PC-9 (cell line): ENCODE results near the gene IDI2. TPM values are rescaled to one million over a fixed set of nuclear protein-coding genes. Genes with fewer than 3 reads are reported as not detected.

ENCODE experiments used
- BruUV-seq: library from RNA; stranded (reverse); fragments of 400-500 nt; replicated peaks from 2 replicates; lab custom pipeline; 2021; lab: Mats Ljungman, UMichigan
- CTCF ChIA-PET: fragments of 300-600 bp; sonication (Branson Sonifier 250); formaldehyde crosslinking; loops from one replicate; lab custom pipeline; 2022; ENCODE audit warnings: antibody characterized with exemption; lab: Charles Lee
- POLR2A ChIA-PET: fragments of 300-600 bp; sonication (Branson Sonifier 250); formaldehyde crosslinking; loops from one replicate; lab custom pipeline; 2022; ENCODE audit warnings: antibody characterized with exemption; ENCODE audit not compliant: unreplicated experiment; lab: Charles Lee
- DNase-seq, 2 experiments: peaks; one replicate each; pipeline versions ENCODE4 v3.0.0 to v3.0.0-alpha.2; 2015 to 2022; ENCODE audit warnings: mixed read lengths in 1 of 2
- H2AFZ ChIP-seq: fragments of 200-600 bp; sonication (generic); 2 replicates; pipeline ENCODE4 v1.8.1; 2017; ENCODE audit warnings: antibody characterized with exemption
- H3F3A ChIP-seq: fragments of 200-600 bp; sonication (generic); 2 replicates; pipeline ENCODE4 v1.8.1; 2017; ENCODE audit warnings: antibody characterized with exemption, mild to moderate bottlenecking, low read depth; ENCODE audit not compliant: insufficient read depth
- H3K27ac ChIP-seq: fragments of 200-600 bp; sonication (generic); 2 replicates; pipeline ENCODE4 v1.6.1; 2016; ENCODE audit warnings: mixed run types
- H3K27me3 ChIP-seq: fragments of 200-600 bp; sonication (generic); 2 replicates; pipeline ENCODE4 v1.6.1; 2016; ENCODE audit warnings: low read depth, mixed run types; ENCODE audit not compliant: insufficient read depth
- H3K36me3 ChIP-seq: fragments of 200-600 bp; sonication (generic); 2 replicates; pipeline ENCODE4 v1.6.1; 2016; ENCODE audit warnings: low read depth, mixed run types
- H3K4me1 ChIP-seq: fragments of 200-600 bp; sonication (generic); replicated peaks from 2 replicates; pipeline ENCODE4 v1.6.1; 2016; ENCODE audit warnings: mixed run types; ENCODE audit not compliant: insufficient read depth
- H3K4me2 ChIP-seq: fragments of 200-600 bp; sonication (generic); 2 replicates; pipeline ENCODE4 v1.6.1; 2017; ENCODE audit warnings: mixed run types
- H3K4me3 ChIP-seq: fragments of 200-600 bp; sonication (generic); 2 replicates; pipeline ENCODE4 v1.6.1; 2016; ENCODE audit warnings: mixed run types
- H3K79me2 ChIP-seq: fragments of 200-600 bp; sonication (generic); 2 replicates; pipeline ENCODE4 v1.6.1; 2017; ENCODE audit warnings: low read depth, mixed run types
- H3K9me2 ChIP-seq: fragments of 200-600 bp; sonication (generic); 2 replicates; pipeline ENCODE4 v1.8.1; 2017; ENCODE audit warnings: mild to moderate bottlenecking; ENCODE audit not compliant: insufficient read depth
- H3K9me3 ChIP-seq: fragments of 200-600 bp; sonication (generic); 2 replicates; pipeline ENCODE4 v1.8.1; 2016; ENCODE audit warnings: low read depth; ENCODE audit not compliant: insufficient read depth
- H4K20me1 ChIP-seq: fragments of 200-600 bp; sonication (generic); 2 replicates; pipeline ENCODE4 v1.8.1; 2017; ENCODE audit not compliant: insufficient read depth
- EZH2 ChIP-seq: fragments of 200-600 bp; sonication (generic); IDR thresholded peaks from 2 replicates; pipeline ENCODE4 v1.8.0; 2017; ENCODE audit warnings: antibody characterized with exemption, low read depth
- intact Hi-C: fragments of 100-400 bp; cut with micrococcal nuclease; formaldehyde crosslinking; loops from one replicate; pipeline ENCODE4 v1.10.0; 2022; ENCODE audit not compliant: unreplicated experiment
- total RNA-seq: library from RNA; stranded (reverse); gene quantifications from 2 replicates; pipeline ENCODE4 v1.2.3, GENCODE V29; 2021
- TF ChIP-seq, protein P1 (sequence below): fragments of 200-600 bp; sonication (generic); conservative IDR thresholded peaks from 2 replicates; pipeline ENCODE4 v1.6.1; 2017; ENCODE audit warnings: mixed run types, antibody characterized with exemption, mild to moderate bottlenecking, moderate library complexity

Gene IDI2
- total RNA-seq, 1 experiment from 2014 or later: not detected

DNA sequence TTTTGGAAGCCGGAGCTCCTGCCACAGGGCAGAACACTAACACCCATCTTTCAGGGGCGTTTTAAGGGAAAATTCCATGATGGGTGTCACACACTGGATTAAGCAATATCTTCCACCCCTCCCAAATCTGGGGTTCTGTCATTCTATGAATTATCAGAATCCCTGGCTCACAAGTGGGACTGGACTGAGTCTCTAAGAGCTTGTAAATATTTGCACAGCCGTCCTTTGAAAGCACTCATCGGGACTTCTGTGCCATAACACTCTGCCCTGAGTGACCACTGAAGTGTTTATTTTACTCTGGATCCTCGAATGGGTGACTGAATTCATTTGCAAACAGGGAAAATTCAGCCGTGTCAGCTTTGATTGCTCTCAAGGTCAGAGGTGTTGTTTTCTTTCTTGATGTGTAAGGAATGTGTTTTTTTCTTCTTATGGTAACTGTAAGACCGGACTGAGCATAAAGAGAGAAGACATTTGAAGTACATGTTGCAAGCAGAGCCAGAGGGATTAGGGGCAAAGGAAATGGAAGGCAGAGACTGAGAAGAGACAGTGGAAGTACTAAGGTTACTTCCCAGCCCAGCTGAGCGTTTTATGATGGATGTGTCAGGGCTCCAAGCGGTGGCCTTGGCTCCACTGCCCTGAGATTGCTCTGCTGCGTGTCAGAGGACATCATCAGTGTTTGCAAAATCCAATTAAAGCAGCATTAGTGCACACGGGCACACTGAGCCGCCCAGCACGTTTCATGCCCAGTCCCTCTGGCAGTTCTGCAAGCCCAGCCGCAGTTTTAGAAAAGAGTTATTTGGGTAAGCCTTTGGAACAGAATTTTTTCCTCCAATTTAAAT, 55.1 kb downstream of the IDI2 start:
- H3K9me2 ChIP-seq: no peaks in the 10 kb centered on the region
- H3F3A ChIP-seq: no peaks in the 10 kb centered on the region
- intact Hi-C loops: no loop called here
- DNase-seq: peak in 1 of 2 experiments; percentile 44
- H3K9me3 ChIP-seq: no peaks in the 10 kb centered on the region
- no TSS peak for BruUV-seq
- no peaks in the 10 kb centered on the region for H3K79me2 ChIP-seq
- CTCF ChIA-PET: no interaction called here
- H3K36me3 ChIP-seq: no peaks in the 10 kb centered on the region
- H3K4me2 ChIP-seq: peak overlapping the region; percentile 54
- H3K27me3 ChIP-seq: peaks cover 4% of the 10 kb centered on the region; the same call in 1 of the 2 replicates
- POLR2A ChIA-PET: no interaction called here
- no peak overlapping the region for H3K4me3 ChIP-seq
- no peak for TF ChIP-seq EZH2
- TF ChIP-seq, protein P1, sequence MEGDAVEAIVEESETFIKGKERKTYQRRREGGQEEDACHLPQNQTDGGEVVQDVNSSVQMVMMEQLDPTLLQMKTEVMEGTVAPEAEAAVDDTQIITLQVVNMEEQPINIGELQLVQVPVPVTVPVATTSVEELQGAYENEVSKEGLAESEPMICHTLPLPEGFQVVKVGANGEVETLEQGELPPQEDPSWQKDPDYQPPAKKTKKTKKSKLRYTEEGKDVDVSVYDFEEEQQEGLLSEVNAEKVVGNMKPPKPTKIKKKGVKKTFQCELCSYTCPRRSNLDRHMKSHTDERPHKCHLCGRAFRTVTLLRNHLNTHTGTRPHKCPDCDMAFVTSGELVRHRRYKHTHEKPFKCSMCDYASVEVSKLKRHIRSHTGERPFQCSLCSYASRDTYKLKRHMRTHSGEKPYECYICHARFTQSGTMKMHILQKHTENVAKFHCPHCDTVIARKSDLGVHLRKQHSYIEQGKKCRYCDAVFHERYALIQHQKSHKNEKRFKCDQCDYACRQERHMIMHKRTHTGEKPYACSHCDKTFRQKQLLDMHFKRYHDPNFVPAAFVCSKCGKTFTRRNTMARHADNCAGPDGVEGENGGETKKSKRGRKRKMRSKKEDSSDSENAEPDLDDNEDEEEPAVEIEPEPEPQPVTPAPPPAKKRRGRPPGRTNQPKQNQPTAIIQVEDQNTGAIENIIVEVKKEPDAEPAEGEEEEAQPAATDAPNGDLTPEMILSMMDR: no peak
- H4K20me1 ChIP-seq: no peaks in the 10 kb centered on the region
- H2AFZ ChIP-seq: no peak overlapping the region
- no peak overlapping the region for H3K27ac ChIP-seq
- peaks cover 11% of the 10 kb centered on the region; the same call in 1 of the 2 replicates for H3K4me1 ChIP-seq

- H3K79me2 ChIP-seq: no peaks in the 10 kb centered on the region
- H3K36me3 ChIP-seq: no peaks in the 10 kb centered on the region
- intact Hi-C loops: no loop called here
- ChIA-PET POLR2A (no interaction called here), CTCF (no interaction called here)
- peaks cover 11% of the 10 kb centered on the region; the same call in 1 of the 2 replicates for H3K4me1 ChIP-seq
- no peaks in the 10 kb centered on the region for H3K9me3 ChIP-seq
- H3K9me2 ChIP-seq: no peaks in the 10 kb centered on the region
- no peak overlapping the region for H3K27ac ChIP-seq
- H3K4me2 ChIP-seq: no peak overlapping the region
- no peak for DNase-seq
- no peak overlapping the region for H3K4me3 ChIP-seq
- no peak overlapping the region for H2AFZ ChIP-seq
- H3F3A ChIP-seq: no peaks in the 10 kb centered on the region
- no TSS peak for BruUV-seq
- H4K20me1 ChIP-seq: no peaks in the 10 kb centered on the region
- H3K27me3 ChIP-seq: peaks cover 4% of the 10 kb centered on the region; the same call in 1 of the 2 replicates
- TF ChIP-seq, protein P1: no peak
- TF ChIP-seq EZH2: no peak
Measured at GRCh38 chr10:969473-970150, 56.0 kb downstream of the IDI2 start.

Other genes with a start within 250 kb of the IDI2 start
- 93.4 and 109 TPM in 2 replicates for gene LARP4B, start 94.2 kb downstream of the IDI2 start, total RNA-seq
- 62.5 and 74.1 TPM in 2 replicates for gene GTPBP4, start 37.4 kb downstream of the IDI2 start, total RNA-seq
- gene IDI1, start 23.3 kb upstream of the IDI2 start, total RNA-seq: 38.5 and 57.7 TPM in 2 replicates
- gene WDR37, start 30.5 kb upstream of the IDI2 start, total RNA-seq: 10.9 and 12.3 TPM in 2 replicates